Smooth muscle cell (in vitro differentiated cells): ENCODE data around the gene FUT8. TPM values are rescaled to one million over a fixed set of nuclear protein-coding genes. Genes with fewer than 3 reads are reported as not detected.

Experiments used
- DNase-seq: peaks from one replicate; lab custom pipeline; 2025; ENCODE audit not compliant: unreplicated experiment; lab: John Stamatoyannopoulos, UW
- H2AFZ ChIP-seq: fragments of 200-600 bp; sonication (generic); 2 replicates; pipeline ENCODE4 v1.6.0; 2016; ENCODE audit warnings: antibody characterized with exemption, low read depth, mild to moderate bottlenecking
- H3F3A ChIP-seq: fragments of 200-600 bp; sonication (generic); 2 replicates; pipeline ENCODE4 v1.6.0; 2017; ENCODE audit warnings: antibody characterized with exemption, low read depth
- H3K27ac ChIP-seq: fragments of 200-600 bp; sonication (generic); 2 replicates; pipeline ENCODE4 v1.5.1; 2016; ENCODE audit warnings: low read depth, mild to moderate bottlenecking
- H3K27me3 ChIP-seq: fragments of 200-600 bp; sonication (generic); 2 replicates; pipeline ENCODE4 v1.6.1; 2016; ENCODE audit warnings: low read depth, mild to moderate bottlenecking
- H3K36me3 ChIP-seq: fragments of 200-600 bp; sonication (generic); 2 replicates; pipeline ENCODE4 v1.5.1; 2016; ENCODE audit warnings: low read depth
- H3K4me1 ChIP-seq: fragments of 200-600 bp; sonication (generic); 2 replicates; pipeline ENCODE4 v1.5.1; 2016; ENCODE audit warnings: low read depth
- H3K4me2 ChIP-seq: fragments of 200-600 bp; sonication (generic); 2 replicates; pipeline ENCODE4 v1.6.0; 2016; ENCODE audit warnings: mild to moderate bottlenecking
- H3K4me3 ChIP-seq: fragments of 200-600 bp; sonication (generic); 2 replicates; pipeline ENCODE4 v1.5.1; 2016; ENCODE audit warnings: mild to moderate bottlenecking
- H3K79me2 ChIP-seq: fragments of 200-600 bp; sonication (generic); 2 replicates; pipeline ENCODE4 v1.6.0; 2016; ENCODE audit warnings: low read depth, mild to moderate bottlenecking
- H3K9ac ChIP-seq: fragments of 200-600 bp; sonication (generic); 2 replicates; pipeline ENCODE4 v1.6.0; 2016; ENCODE audit warnings: low read depth
- H3K9me3 ChIP-seq: fragments of 200-600 bp; sonication (generic); replicated peaks from 2 replicates; pipeline ENCODE4 v1.5.1; 2016; ENCODE audit warnings: low read depth
- H4K20me1 ChIP-seq: fragments of 200-600 bp; sonication (generic); 2 replicates; pipeline ENCODE4 v1.6.0; 2016; ENCODE audit warnings: low read depth
- whole genome bisulfite sequencing: methylation state at CpG from one replicate; pipeline ENCODE4 v1.1.7; 2016; ENCODE audit warnings: low lambda C conversion rate; 5-methylcytosine and 5-hydroxymethylcytosine counted together
- polyA plus RNA-seq: library from polyadenylated mRNA; unstranded; fragments of >200 nt; fragmentation: Nextera tagmentation; extraction: Ambion mirVana; gene quantifications from 2 replicates; pipeline ENCODE4 v1.2.1, GENCODE V29; 2016
- total RNA-seq: library from RNA; depleted of rRNA; stranded (reverse); fragments of >200 nt; gene quantifications from 2 replicates; pipeline ENCODE4 v1.2.3, GENCODE V29; 2014
- TF ChIP-seq, protein P1 (sequence below): fragments of 200-600 bp; sonication (generic); IDR thresholded peaks from 2 replicates; pipeline ENCODE4 v1.5.1; 2017; ENCODE audit warnings: borderline replicate concordance, mild to moderate bottlenecking, antibody characterized with exemption; ENCODE audit not compliant: insufficient read depth, poor library complexity, severe bottlenecking

FUT8 gene
- total and polyA plus RNA-seq, 2 experiments from 2014 or later = 12.8 to 50.2 TPM

DNA sequence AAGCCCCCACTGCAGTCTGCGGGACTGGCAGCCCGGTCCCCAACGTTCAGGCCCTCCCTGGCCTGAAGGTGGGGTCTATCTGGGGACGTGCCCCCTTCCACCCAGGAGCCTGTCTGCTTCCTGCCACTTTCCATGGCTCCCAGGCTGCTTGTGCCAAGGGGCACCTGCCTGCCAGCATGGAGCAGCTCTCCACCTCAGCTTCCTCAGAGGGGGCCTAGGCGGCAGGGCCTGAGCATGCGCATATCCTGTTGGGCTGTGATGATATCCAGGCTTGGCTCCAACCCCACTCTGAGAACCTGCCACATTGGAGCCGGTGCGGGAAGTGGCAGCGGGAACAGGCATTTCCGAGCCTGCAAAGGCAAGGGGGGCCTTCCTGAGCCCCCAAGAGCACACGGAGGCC is 57.4 kb downstream of the FUT8 start:
- Histone ChIP-seq H3F3A (no peaks in the 10 kb centered on the region), H2AFZ (no peak overlapping the region), H3K9me3 (no peaks in the 10 kb centered on the region), H3K4me2 (no peak overlapping the region), H3K36me3 (no peaks in the 10 kb centered on the region), H3K4me3 (no peak overlapping the region), H4K20me1 (no peaks in the 10 kb centered on the region), H3K79me2 (peaks cover 43% of the 10 kb centered on the region), H3K27ac (no peak overlapping the region), H3K9ac (no peak overlapping the region), H3K27me3 (no peaks in the 10 kb centered on the region), H3K4me1 (peaks cover 18% of the 10 kb centered on the region)
- TF ChIP-seq, protein P1, sequence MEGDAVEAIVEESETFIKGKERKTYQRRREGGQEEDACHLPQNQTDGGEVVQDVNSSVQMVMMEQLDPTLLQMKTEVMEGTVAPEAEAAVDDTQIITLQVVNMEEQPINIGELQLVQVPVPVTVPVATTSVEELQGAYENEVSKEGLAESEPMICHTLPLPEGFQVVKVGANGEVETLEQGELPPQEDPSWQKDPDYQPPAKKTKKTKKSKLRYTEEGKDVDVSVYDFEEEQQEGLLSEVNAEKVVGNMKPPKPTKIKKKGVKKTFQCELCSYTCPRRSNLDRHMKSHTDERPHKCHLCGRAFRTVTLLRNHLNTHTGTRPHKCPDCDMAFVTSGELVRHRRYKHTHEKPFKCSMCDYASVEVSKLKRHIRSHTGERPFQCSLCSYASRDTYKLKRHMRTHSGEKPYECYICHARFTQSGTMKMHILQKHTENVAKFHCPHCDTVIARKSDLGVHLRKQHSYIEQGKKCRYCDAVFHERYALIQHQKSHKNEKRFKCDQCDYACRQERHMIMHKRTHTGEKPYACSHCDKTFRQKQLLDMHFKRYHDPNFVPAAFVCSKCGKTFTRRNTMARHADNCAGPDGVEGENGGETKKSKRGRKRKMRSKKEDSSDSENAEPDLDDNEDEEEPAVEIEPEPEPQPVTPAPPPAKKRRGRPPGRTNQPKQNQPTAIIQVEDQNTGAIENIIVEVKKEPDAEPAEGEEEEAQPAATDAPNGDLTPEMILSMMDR = no peak
- 88% methylated on average over 11 of the region's 11 CpGs for WGBS
- no peak for DNase-seq

- no peak overlapping the region for H3K4me3 ChIP-seq
- H3K27me3 ChIP-seq = no peaks in the 10 kb centered on the region
- H3K79me2 ChIP-seq = peaks cover 38% of the 10 kb centered on the region
- no peak for DNase-seq
- 92% methylated on average over 13 of the region's 13 CpGs for WGBS
- peaks cover 18% of the 10 kb centered on the region for H3K4me1 ChIP-seq
- no peaks in the 10 kb centered on the region for H4K20me1 ChIP-seq
- no peak overlapping the region for H3K27ac ChIP-seq
- no peaks in the 10 kb centered on the region for H3K36me3 ChIP-seq
- H3K4me2 ChIP-seq = no peak overlapping the region
- no peaks in the 10 kb centered on the region for H3K9me3 ChIP-seq
- TF ChIP-seq, protein P1 = no peak
- no peaks in the 10 kb centered on the region for H3F3A ChIP-seq
- H3K9ac ChIP-seq = no peak overlapping the region
- H2AFZ ChIP-seq = no peak overlapping the region
These were observed 57.9 kb downstream of the FUT8 start for GRCh38 chr14:65470404-65470880.

DNA sequence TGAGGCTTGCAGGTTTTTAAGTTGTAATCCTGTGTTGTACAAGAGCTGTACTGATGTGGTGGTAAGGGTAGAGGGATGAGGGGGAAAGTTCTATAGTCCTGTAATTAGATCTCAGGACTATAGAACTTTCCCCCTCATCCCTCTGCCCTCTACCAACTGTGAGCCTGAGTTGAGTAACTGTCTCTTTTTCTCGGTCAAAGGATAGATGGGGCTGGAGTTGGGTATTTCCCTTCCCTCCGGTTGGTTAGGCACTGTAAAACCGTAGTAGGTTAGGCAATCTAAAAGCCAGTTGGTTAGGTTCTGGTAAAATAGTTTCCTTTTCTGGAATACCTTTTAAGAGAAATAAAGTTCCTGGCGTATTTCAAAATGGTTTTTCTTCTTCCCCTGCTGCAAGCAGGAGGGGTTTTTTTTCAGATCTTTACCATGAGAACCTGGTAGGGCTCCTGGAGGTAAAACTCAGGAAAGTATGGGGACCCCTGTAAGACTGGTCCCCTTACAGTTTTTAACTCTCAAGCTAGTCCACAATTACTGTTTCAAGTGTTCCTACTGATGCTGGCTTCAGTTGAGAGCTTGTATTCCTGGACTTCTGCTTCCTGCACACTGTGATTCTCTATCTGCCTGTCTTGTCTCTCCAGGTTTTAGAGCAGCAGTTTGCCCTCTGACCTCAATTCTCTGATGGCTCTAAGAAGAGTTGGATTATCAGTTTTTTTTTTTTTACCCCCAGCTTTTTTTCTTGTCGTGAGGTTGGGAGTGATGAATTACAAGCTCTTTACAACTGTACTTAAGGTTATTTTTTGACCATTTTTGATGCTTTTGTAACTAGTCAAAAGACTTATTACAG is 58.7 kb downstream of the FUT8 start:
- peaks cover 37% of the 10 kb centered on the region for H3K79me2 ChIP-seq
- H3K27ac ChIP-seq = no peak overlapping the region
- 78% methylated on average over 5 of the region's 5 CpGs for WGBS
- H3K9me3 ChIP-seq = no peaks in the 10 kb centered on the region
- H3F3A ChIP-seq = no peaks in the 10 kb centered on the region
- DNase-seq = no peak
- H4K20me1 ChIP-seq = no peaks in the 10 kb centered on the region
- TF ChIP-seq, protein P1 = no peak
- H3K9ac ChIP-seq = no peak overlapping the region
- H3K4me3 ChIP-seq = no peak overlapping the region
- no peak overlapping the region for H3K4me2 ChIP-seq
- no peaks in the 10 kb centered on the region for H3K36me3 ChIP-seq
- H2AFZ ChIP-seq = no peak overlapping the region
- peaks cover 18% of the 10 kb centered on the region for H3K4me1 ChIP-seq
- H3K27me3 ChIP-seq = no peaks in the 10 kb centered on the region

GRCh38 chr14:65472189-65472588 is 59.7 kb downstream of the FUT8 start:
- H3K4me2 ChIP-seq = no peak overlapping the region
- H3K4me3 ChIP-seq = no peak overlapping the region
- H3K9ac ChIP-seq = no peak overlapping the region
- no peaks in the 10 kb centered on the region for H3K9me3 ChIP-seq
- no peak for DNase-seq
- H3K27ac ChIP-seq = no peak overlapping the region
- peaks cover 29% of the 10 kb centered on the region for H3K79me2 ChIP-seq
- TF ChIP-seq, protein P1 = no peak
- H4K20me1 ChIP-seq = no peaks in the 10 kb centered on the region
- no peak overlapping the region for H2AFZ ChIP-seq
- H3F3A ChIP-seq = no peaks in the 10 kb centered on the region
- H3K27me3 ChIP-seq = no peaks in the 10 kb centered on the region
- peaks cover 18% of the 10 kb centered on the region for H3K4me1 ChIP-seq
- H3K36me3 ChIP-seq = no peaks in the 10 kb centered on the region
